ENCODE data around the gene TAS2R46. TPM values are rescaled to one million over a fixed set of nuclear protein-coding genes. Genes with fewer than 3 reads are reported as not detected.
"Not testable (repeated sequence)": the region's sequence is repeated elsewhere in the genome, so short reads cannot be mapped to it uniquely, and the experiment has no call there.

The TAS2R46 gene
- total and polyA plus RNA-seq, 2 of the 4 experiments (the other 2 are of a cell fraction): 0.09 to 4.7 TPM

GRCh38 chr12:11033959-11034358, 28.1 kb downstream of the TAS2R46 start:
- H4K8ac ChIP-seq (ENCODE audit: low read depth in 2 of 2, low read length in 2 of 2); H3K14ac ChIP-seq (replicated peaks; ENCODE audit: low read depth, low read length); POLR2A ChIA-PET (ENCODE audit: unreplicated experiment); H3K18ac ChIP-seq (ENCODE audit: low read depth, low read length); in situ Hi-C loops (cut with MboI; ENCODE audit: low sequenced_read_pairs); H2AFZ ChIP-seq (replicated peaks; ENCODE audit: low read length, poor library complexity); H3K9me3 ChIP-seq (ENCODE audit: control insufficient read depth, insufficient read depth, low read length); intact Hi-C loops (cut with micrococcal nuclease); dilution Hi-C loops (cut with HindIII; ENCODE audit: low sequenced_read_pairs, unreplicated experiment); H3K79me1 ChIP-seq (ENCODE audit: low read depth in 1 of 2, low read length in 2 of 2); H2BK15ac ChIP-seq (ENCODE audit: low read depth, low read length); H3K36me3 ChIP-seq (ENCODE audit: control insufficient read depth, insufficient read depth, low read length); H2AK9ac ChIP-seq (replicated peaks; ENCODE audit: low read depth, low read length, poor library complexity); H3K56ac ChIP-seq (ENCODE audit: extremely low read depth, insufficient read depth, low read length); H3K4me3 ChIP-seq (ENCODE audit: insufficient read depth, low read depth, low read length); H3K4ac ChIP-seq (ENCODE audit: low read depth, low read length); H3K4me2 ChIP-seq (ENCODE audit: low read depth, low read length); H3K9ac ChIP-seq (ENCODE audit: low read depth, low read length); DNase-seq; H3K9me1 ChIP-seq (ENCODE audit: insufficient read depth, low read length); H3K23ac ChIP-seq (ENCODE audit: low read depth, low read length); H2BK120ac ChIP-seq (ENCODE audit: low read depth, low read length); ATAC-seq (ENCODE audit: low read depth); H2AK5ac ChIP-seq (ENCODE audit: low read depth, low read length); H3K4me1 ChIP-seq (ENCODE audit: control insufficient read depth, insufficient read depth, low read length); CTCF ChIA-PET; H3K27me3 ChIP-seq (ENCODE audit: control insufficient read depth, insufficient read depth, low read length); H4K20me1 ChIP-seq (ENCODE audit: insufficient read depth, low read length); H2BK5ac ChIP-seq (ENCODE audit: low read depth, low read length, poor library complexity, severe bottlenecking); H4K5ac ChIP-seq (ENCODE audit: low read depth, low read length); H4K91ac ChIP-seq (ENCODE audit: insufficient read depth, low read depth, low read length); BruUV-seq (replicated peaks); H3K27ac ChIP-seq (ENCODE audit: insufficient read depth, low read length); H2BK20ac ChIP-seq (ENCODE audit: low read depth, low read length): not testable (repeated sequence)
- no CpG with 5 or more reads among the region's 3 CpGs for WGBS, 2 experiments (ENCODE audit: extremely low coverage in 2 of 2, insufficient read length in 1 of 2)

Measured in IMR-90 (cell line).